Sigmoid colon (tissue), 4 donors: ENCODE results near the gene KAZN.

ENCODE experiments used
- CTCF ChIP-seq, 4 experiments: fragments of 450-650 bp in 3 of 4; fragments of 200-600 bp in 1 of 4; IDR thresholded peaks; one replicate each; pipeline ENCODE4 v1.5.1; 2016 to 2019; ENCODE audit warnings: antibody characterized with exemption in 4 of 4, mild to moderate bottlenecking in 3 of 4, moderate library complexity in 2 of 4
- EP300 ChIP-seq, 4 donors: sonication (generic); formaldehyde crosslinking; IDR thresholded peaks; one replicate each; pipeline ENCODE4 v1.6.1; 2017; ENCODE audit warnings: antibody characterized with exemption in 4 of 4
- POLR2A ChIP-seq, 2 donors: fragments of 450-650 bp; IDR thresholded peaks; one replicate each; pipeline ENCODE4 v1.6.1; 2016; ENCODE audit warnings: antibody characterized with exemption in 2 of 2, mild to moderate bottlenecking in 2 of 2, moderate library complexity in 2 of 2
- POLR2AphosphoS5 ChIP-seq, 4 donors: sonication (generic); formaldehyde crosslinking; IDR thresholded peaks; one replicate each; pipeline ENCODE4 v1.6.1; 2017; ENCODE audit warnings: antibody characterized with exemption in 4 of 4

- TF ChIP-seq CTCF (IDR thresholded peaks at IDR 0.05) = no peak
- TF ChIP-seq POLR2A (IDR thresholded peaks at IDR 0.05) = no peak
- TF ChIP-seq POLR2AphosphoS5 (IDR thresholded peaks at IDR 0.05) = no peak
- no peak for TF ChIP-seq EP300 (IDR thresholded peaks at IDR 0.05)
Observed at GRCh38 chr1:14743368-14743767, 144.9 kb downstream of the KAZN start.
